GM12878 (cell line): ENCODE measurements around the gene NDRG2. TPM values are rescaled to one million over a fixed set of nuclear protein-coding genes. Genes with fewer than 3 reads are reported as not detected.

Experiments
- ATAC-seq: fragments of 200-7000 bp; cut with Tn5 transposase; 3 replicates; pipeline ENCODE4 v1.9.1; 2020; ENCODE audit warnings: mild to moderate bottlenecking, moderate library complexity
- BruUV-seq: library from RNA; stranded (reverse); fragments of 400-500 nt; replicated peaks from 2 replicates; lab custom pipeline; 2021; lab: Mats Ljungman, UMichigan
- CTCF ChIA-PET: fragments of 300-600 bp; sonication (Branson Sonifier 250); formaldehyde crosslinking; extraction: SDS; loops from one replicate; lab custom pipeline; 2021; ENCODE audit warnings: inconsistent platforms; lab: Yijun Ruan, JAX
- POLR2A ChIA-PET: fragments of 350-600 bp; formaldehyde crosslinking; extraction: SDS; loops from one replicate; lab custom pipeline; 2021; ENCODE audit warnings: inconsistent platforms; lab: Charles Lee
- RAD21 ChIA-PET: fragments of 300-600 bp; sonication (Branson Sonifier 250); formaldehyde crosslinking; loops from one replicate; lab custom pipeline; 2023; ENCODE audit warnings: antibody characterized with exemption; ENCODE audit not compliant: unreplicated experiment; lab: Charles Lee
- SMC1A ChIA-PET: fragments of 300-600 bp; sonication (Branson Sonifier 250); formaldehyde crosslinking; loops from one replicate; lab custom pipeline; 2023; ENCODE audit not compliant: unreplicated experiment, uncharacterized antibody; lab: Charles Lee
- DNase-seq: peaks from one replicate; pipeline ENCODE4 v3.0.0-alpha.2; 2011; ENCODE audit warnings: low read depth, low spot score
- FAIRE-seq: peaks from 3 replicates; lab custom pipeline; 2011; peaks lifted over from hg19 to GRCh38; lab: Jason Lieb, UNC
- H2AFZ ChIP-seq: 2 replicates; pipeline ENCODE4 v1.6.0; 2011; ENCODE audit warnings: low read depth, low read length, control low read depth; ENCODE audit not compliant: control insufficient read depth
- H3K27ac ChIP-seq: 2 replicates; pipeline ENCODE4 v1.5.1; 2011; ENCODE audit warnings: control low read depth; ENCODE audit not compliant: control insufficient read depth, insufficient read depth
- H3K27me3 ChIP-seq, 2 experiments: replicated peaks in 1 of 2; 2 replicates each; pipeline versions ENCODE4 v1.6.0 to v1.6.1; 2011; ENCODE audit warnings: low read length in 1 of 2; ENCODE audit not compliant: control insufficient read depth in 2 of 2, insufficient read depth in 2 of 2
- H3K36me3 ChIP-seq, 2 experiments: 2 replicates each; pipeline ENCODE4 v1.5.1; 2011; ENCODE audit warnings: low read length in 1 of 2; ENCODE audit not compliant: control insufficient read depth in 2 of 2, insufficient read depth in 2 of 2
- H3K4me1 ChIP-seq: 2 replicates; pipeline ENCODE4 v1.6.1; 2011; ENCODE audit warnings: mild to moderate bottlenecking, low read length, moderate library complexity, mixed read lengths; ENCODE audit not compliant: control insufficient read depth, insufficient read depth
- H3K4me2 ChIP-seq: 2 replicates; pipeline ENCODE4 v1.6.0; 2011; ENCODE audit warnings: control low read depth; ENCODE audit not compliant: control insufficient read depth, insufficient read depth
- H3K4me3 ChIP-seq: fragments of 200-600 bp; sonication (generic); 2 replicates; pipeline ENCODE4 v1.5.1; 2016
- H3K79me2 ChIP-seq: 2 replicates; pipeline ENCODE4 v1.6.0; 2011; ENCODE audit warnings: low read length; ENCODE audit not compliant: control insufficient read depth, insufficient read depth
- H3K9ac ChIP-seq: 2 replicates; pipeline ENCODE4 v1.8.0; 2011; ENCODE audit warnings: low read length, control low read depth, mixed read lengths; ENCODE audit not compliant: control insufficient read depth, insufficient read depth
- H3K9me3 ChIP-seq: replicated peaks from 3 replicates; pipeline ENCODE4 v1.5.1; 2011; ENCODE audit warnings: mild to moderate bottlenecking, low read length; ENCODE audit not compliant: control insufficient read depth, insufficient read depth
- H4K20me1 ChIP-seq: 2 replicates; pipeline ENCODE4 v1.6.0; 2011; ENCODE audit not compliant: control insufficient read depth, insufficient read depth
- BACH1 ChIP-seq: fragments of 450-650 bp; IDR thresholded peaks from 2 replicates; pipeline ENCODE4 v1.6.1; 2017; ENCODE audit warnings: mild to moderate bottlenecking, borderline replicate concordance
- E2F4 ChIP-seq: IDR thresholded peaks from 2 replicates; pipeline ENCODE4 v1.6.1; 2012; ENCODE audit warnings: low read depth, low read length, improper control_type of control experiment
- FOS ChIP-seq: IDR thresholded peaks from 3 replicates; pipeline ENCODE4 v1.6.1; 2011; ENCODE audit warnings: borderline replicate concordance; ENCODE audit not compliant: insufficient read length; ENCODE audit errors: extremely low read depth
- IRF5 ChIP-seq: fragments of 450-650 bp; IDR thresholded peaks from 2 replicates; pipeline ENCODE4 v1.6.1; 2017; ENCODE audit warnings: borderline replicate concordance
- JUND ChIP-seq: IDR thresholded peaks from 2 replicates; pipeline ENCODE4 v1.6.1; 2012; ENCODE audit warnings: low read depth, mild to moderate bottlenecking, low read length, improper control_type of control experiment, moderate library complexity
- SRF ChIP-seq, 2 experiments: IDR thresholded peaks; 2 replicates each; pipeline ENCODE4 v1.6.1; 2011; ENCODE audit warnings: low read depth in 2 of 2, low read length in 2 of 2, mild to moderate bottlenecking in 1 of 2, moderate library complexity in 1 of 2
- WGBS: methylation state at CpG from one replicate; pipeline ENCODE4 v1.1.6; 2016; ENCODE audit warnings: low lambda C conversion rate; ENCODE audit not compliant: insufficient replicate concordance, insufficient coverage; ENCODE audit errors: missing lambda C conversion rate; 5-methylcytosine and 5-hydroxymethylcytosine counted together
- in situ Hi-C: fragments of 300-500 bp; cut with MboI; formaldehyde crosslinking; loops from 9 replicates; pipeline ENCODE4 v1.14.3; 2018; ENCODE audit warnings: mixed read lengths
- intact Hi-C: fragments of 100-400 bp; cut with micrococcal nuclease; formaldehyde crosslinking; loops from one replicate; pipeline ENCODE4 v1.14.2; 2022; ENCODE audit not compliant: unreplicated experiment
- polyA plus RNA-seq, 11 experiments: library from polyadenylated mRNA; depleted of rRNA in 4 of 11; unstranded in 6 of 11; stranded (reverse) in 5 of 11; fragments of >200 nt; fragmentation: Nextera tagmentation in 4 of 11; fragmentation: Illumina TruSeq in 1 of 11; extraction: Ambion mirVana in 4 of 11; extraction: Trizol in 1 of 11; gene quantifications; 1 replicate in 1 of 11; 2 replicates in 10 of 11; pipeline versions ENCODE4 v1.2.1 to v1.2.3, GENCODE V29; 2011 to 2016; ENCODE audit warnings: inconsistent platforms in 2 of 11, missing spikeins in 2 of 11, low read depth in 1 of 11
- total RNA-seq, 4 experiments: library from RNA; depleted of rRNA in 3 of 4; stranded (reverse); fragments of >200 nt in 3 of 4; fragmentation: Illumina TruSeq in 1 of 4; extraction: Trizol in 1 of 4; gene quantifications; 2 replicates each; pipeline versions ENCODE4 v1.2.1 to v1.2.3, GENCODE V29; 2013 to 2021
- TF ChIP-seq, protein P1 (sequence below): fragments of 450-650 bp; conservative IDR thresholded peaks from 2 replicates; pipeline ENCODE4 v1.6.1; 2017; ENCODE audit warnings: mild to moderate bottlenecking, moderate library complexity

NDRG2 gene
- total and polyA plus RNA-seq, 10 of the 15 experiments (the other 5 are each of a cell fraction or from before 2014, with no cell fraction given), result 0.15 to 0.49 TPM; not detected in 8

DNA sequence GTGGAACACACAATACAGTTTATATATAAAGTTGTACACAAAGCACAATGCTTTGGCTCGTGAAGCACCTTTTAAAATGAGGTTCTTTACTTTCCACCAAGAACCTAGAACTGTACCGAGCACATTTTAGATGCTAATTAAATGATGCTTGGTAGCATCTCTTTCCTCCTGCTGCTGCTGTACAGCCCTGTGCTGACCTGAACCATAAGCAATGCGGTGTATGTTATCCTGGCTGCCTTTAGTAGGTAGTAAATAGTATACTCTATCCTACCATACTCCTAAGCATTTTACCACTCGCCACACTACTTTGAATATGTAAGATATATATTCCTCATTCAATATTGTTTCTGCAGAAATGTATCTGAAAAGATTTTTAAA, 29.9 kb upstream of the NDRG2 start:
- POLR2A ChIA-PET, result no interaction called here
- H3K27me3 ChIP-seq, result no peaks in the 10 kb centered on the region
- no peak overlapping the region for H3K9ac ChIP-seq
- H3K4me3 ChIP-seq, result no peak overlapping the region
- SMC1A ChIA-PET, result no interaction called here
- RAD21 ChIA-PET, result no interaction called here
- no peaks in the 10 kb centered on the region for H3K4me1 ChIP-seq
- BruUV-seq, result no TSS peak
- TF ChIP-seq IRF5 (no peak), SRF (IDR thresholded peaks at IDR 0.05; ENCODE audit: low read depth in 2 of 2, low read length in 2 of 2) (no peak), JUND (no peak), E2F4 (no peak), BACH1 (no peak), FOS (no peak)
- TF ChIP-seq, protein P1, sequence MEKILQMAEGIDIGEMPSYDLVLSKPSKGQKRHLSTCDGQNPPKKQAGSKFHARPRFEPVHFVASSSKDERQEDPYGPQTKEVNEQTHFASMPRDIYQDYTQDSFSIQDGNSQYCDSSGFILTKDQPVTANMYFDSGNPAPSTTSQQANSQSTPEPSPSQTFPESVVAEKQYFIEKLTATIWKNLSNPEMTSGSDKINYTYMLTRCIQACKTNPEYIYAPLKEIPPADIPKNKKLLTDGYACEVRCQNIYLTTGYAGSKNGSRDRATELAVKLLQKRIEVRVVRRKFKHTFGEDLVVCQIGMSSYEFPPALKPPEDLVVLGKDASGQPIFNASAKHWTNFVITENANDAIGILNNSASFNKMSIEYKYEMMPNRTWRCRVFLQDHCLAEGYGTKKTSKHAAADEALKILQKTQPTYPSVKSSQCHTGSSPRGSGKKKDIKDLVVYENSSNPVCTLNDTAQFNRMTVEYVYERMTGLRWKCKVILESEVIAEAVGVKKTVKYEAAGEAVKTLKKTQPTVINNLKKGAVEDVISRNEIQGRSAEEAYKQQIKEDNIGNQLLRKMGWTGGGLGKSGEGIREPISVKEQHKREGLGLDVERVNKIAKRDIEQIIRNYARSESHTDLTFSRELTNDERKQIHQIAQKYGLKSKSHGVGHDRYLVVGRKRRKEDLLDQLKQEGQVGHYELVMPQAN, result no peak
- H4K20me1 ChIP-seq, result no peaks in the 10 kb centered on the region
- CTCF ChIA-PET, result no interaction called here
- no peak overlapping the region for H2AFZ ChIP-seq
- DNase-seq (no peak), FAIRE-seq (no peak), ATAC-seq (no peak)
- H3K9me3 ChIP-seq, result no peaks in the 10 kb centered on the region
- no peaks in the 10 kb centered on the region for H3K36me3 ChIP-seq
- 48% methylated on average over 4 of the region's 4 CpGs for WGBS
- intact Hi-C loops, result no loop called here
- H3K79me2 ChIP-seq, result no peaks in the 10 kb centered on the region
- no peak overlapping the region for H3K4me2 ChIP-seq
- in situ Hi-C loops, result no loop called here
- no peak overlapping the region for H3K27ac ChIP-seq
